NCI-H2081 (cell line): ENCODE results near the gene CDK2.
"Not testable (repeated sequence)": the region's sequence is repeated elsewhere in the genome, so short reads cannot be mapped to it uniquely, and the experiment has no call there.

Experiments
- DNase-seq, 2 experiments: peaks; one replicate each; lab custom pipeline; 2025; lab: John Stamatoyannopoulos, UW

The CDK2 gene

DNA sequence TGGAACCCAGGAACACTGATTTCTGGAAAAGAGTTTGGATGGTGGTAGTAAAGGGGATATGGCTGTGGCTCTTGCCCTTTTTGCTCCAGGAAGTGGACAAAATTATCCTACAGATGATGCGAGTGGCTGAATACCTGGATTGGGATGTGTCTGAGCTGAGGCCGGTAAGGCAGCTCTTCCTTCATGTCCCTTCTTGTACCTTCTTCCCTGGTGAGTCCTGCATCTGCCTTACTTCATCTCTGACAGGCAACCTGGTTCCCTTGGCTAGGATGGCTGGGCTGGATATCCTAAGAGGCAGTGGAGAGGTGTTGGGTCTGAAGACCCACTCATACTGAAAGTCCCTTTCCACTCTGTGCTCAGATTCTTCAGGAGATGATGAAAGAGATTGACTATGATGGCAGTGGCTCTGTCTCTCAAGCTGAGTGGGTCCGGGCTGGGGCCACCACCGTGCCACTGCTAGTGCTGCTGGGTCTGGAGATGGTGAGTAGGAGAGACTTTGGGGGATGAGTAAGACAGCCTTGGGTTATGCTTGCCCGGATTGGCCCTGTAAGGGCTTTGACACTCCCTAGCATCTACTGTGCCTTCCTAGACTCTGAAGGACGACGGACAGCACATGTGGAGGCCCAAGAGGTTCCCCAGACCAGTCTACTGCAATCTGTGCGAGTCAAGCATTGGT lies 27.7 kb upstream of the CDK2 start:
- DNase-seq, result no peak

DNA sequence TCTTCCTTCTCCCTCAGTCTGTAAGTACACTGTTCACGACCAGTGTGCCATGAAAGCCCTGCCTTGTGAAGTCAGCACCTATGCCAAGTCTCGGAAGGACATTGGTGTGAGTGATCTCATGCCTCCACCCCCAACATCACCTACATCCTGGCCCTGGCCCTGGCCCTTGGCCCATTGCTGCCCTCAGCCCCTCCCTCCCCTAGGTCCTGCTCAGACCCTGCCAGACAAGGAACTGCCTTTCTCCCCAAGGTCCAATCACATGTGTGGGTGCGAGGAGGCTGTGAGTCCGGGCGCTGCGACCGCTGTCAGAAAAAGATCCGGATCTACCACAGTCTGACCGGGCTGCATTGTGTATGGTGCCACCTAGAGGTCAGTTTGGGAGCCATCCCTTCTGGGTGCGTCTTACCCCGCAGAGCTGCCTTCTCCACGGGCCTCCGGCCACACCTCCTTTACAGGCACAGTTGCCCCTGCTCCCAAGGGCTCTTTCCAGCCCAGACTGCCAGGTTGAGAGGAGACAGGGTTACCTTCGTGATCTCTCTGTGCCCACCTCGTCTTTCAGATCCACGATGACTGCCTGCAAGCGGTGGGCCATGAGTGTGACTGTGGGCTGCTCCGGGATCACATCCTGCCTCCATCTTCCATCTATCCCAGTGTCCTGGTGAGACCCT lies 26.4 kb upstream of the CDK2 start:
- DNase-seq, result peak; percentile 83 to 85

DNA sequence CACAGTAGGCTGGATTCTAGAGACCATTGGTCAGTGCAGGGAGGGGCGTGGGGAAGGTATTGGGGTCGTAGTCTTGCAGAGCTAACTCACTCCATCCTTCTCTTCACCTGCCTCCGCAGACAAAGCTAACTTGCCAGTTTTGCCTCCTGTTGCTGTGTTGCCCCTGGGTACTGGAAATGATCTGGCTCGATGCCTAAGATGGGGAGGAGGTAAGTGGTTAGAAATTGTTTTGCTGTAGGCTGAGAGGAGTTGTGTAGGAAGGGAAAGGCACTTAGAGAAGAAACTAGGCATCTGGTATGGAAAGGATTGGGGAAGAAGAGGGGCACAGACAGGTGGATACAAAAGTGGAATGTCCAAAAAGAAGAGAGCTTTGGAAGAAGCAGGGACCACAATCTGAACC lies 24.6 kb upstream of the CDK2 start:
- DNase-seq, result no peak

DNA sequence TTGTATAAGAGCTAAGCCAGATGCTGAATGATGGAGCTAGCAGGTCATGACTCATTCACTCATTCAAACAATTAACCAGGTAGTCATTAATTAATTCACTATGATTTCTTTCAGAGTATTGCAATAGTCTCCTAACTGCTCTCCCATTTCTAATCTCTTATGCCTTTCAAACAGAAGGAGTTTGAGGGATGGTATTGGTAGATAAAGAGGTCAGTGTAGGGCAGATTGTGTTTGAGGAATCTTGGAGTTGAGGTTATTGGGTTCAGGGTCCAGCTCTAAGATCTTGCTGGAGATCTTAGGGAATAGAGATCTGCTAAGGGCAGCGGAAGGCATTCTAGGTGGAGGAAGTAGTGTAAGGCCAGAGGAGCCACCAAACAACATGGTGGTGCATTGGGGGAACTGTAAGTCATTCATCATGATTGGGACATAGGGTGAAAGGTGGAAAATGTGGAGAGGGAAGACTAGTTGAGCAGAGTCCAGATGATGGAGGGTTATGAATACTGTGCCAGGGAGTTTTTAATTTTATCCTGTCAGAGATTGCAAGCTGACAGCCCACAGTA lies 24.0 kb upstream of the CDK2 start:
- no peak for DNase-seq

DNA sequence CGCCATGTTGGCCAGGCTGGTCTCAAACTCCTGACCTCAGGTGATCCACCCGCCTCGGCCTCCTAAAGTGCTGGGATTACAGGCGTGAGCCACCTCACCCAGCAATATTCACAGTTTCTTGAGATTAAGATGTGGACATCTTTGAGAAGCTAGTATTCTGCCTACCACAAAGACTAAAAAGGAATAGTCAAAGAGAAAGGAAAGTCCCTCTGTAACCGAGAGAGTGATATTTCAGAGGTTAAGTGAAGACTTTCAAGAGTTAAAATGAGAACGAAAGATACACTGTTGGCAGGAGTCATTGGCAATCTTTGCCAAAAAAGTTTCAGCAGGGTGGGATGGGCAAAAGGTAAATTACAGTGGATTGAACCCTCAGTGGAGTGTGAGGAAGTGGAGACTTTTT lies 20.1 kb upstream of the CDK2 start:
- no peak for DNase-seq

DNA sequence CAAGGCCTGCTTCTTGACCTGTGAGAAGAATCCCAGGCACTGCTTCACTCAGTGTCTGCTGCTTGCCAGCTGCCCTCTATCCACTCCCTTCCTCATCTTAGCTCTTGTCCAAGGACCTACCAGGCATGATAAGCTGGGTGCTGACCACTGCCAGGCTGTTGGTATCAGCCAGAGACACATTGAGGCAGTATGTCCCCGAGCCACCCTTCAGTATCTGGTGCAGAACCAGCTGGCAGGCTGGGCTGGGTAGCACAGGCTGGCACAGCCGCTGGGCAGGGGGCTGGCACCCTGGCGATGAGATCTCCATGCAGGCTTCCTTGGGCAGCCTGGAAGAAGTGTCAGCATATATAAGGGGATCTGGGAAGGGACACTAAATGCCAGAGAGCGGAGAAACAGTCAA lies 11.3 kb upstream of the CDK2 start:
- no peak for DNase-seq

DNA sequence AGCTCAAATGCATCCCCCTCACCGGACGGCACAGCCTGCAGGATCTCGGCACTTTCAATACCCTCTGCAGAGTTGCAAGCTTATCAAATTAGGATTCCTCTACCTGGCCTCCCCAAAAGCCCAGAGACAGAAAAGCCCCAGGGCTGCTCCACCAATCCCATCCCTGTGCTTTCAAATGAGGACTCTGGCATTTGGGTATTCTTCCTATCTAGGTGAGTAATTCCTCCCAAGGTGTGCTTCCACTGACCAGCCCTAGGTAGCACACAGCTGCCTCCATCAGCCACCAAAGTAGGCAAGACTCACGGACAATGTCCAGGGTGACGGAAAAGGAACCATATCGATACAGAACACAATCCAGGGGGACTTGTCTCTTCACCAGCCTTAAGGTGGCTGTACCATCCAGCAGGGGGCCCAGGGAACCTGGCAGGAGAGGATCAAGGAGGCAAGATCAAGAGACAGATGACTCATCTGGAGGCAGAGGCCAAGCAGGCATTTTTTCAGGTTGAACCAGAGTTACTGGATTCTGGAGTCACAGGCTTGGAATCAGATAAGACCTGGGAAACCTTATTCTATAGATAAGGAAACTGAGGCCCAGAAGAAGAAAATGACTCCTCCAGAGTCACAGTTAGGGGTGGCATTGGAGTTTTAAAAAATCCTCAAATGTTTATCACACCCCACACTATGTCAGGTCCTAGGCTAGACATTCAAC lies 10.7 kb upstream of the CDK2 start:
- no peak for DNase-seq

DNA sequence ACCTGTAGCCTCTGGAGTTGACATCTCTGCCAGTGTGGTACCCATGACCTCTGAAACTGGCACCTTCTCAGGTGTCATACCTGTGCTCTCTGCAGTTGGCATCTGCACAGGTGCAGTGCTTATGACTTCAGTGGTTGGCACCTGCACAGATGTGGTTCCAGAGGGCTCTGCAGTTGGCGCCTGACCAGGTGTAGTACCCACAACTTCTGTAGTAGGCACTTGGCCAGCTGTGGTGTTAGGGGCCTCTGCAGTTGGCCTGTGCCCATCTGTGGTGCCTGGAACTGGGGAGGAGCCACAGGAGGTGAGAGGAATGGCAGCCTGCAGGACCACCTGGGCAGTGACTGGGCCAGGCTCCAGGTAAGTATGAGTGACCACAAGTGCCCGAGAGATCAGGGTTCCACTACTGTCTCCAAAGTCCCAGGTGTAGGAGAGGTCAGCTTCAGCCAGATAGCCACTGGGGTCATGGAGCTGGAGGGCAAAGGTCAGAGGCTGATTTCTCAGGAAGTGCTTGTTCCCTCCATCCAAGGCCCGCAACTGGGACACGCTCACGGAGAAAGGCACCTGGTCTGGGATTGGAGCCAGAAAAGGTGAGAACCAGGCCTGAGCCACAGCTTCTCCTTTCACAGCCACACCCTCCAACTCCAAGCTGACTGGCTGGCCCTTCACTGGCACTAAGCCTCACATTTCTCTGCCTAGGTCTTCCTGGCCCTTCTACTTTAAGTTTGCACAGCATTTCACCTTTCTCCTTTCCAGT lies 9.3 kb upstream of the CDK2 start:
- DNase-seq, result no peak

DNA sequence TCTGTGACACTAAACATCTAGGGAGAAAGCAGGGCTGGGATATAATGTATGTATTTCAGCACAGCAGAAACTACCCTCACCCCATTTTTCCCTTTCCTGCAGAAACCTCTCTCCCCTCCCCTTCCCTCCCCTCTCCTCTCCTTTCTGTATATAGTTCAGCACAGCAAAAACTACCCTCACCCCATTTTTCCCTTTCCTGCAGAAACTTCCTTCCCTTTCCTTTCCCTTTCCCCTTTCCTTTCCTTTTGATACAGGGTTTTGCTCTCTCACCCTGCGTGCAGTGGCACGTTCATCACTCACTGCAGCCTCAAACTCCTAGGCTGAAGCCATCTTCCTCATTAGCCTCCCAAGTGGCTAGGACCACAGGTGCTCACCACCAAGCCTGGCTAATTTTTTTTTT lies 2.9 kb upstream of the CDK2 start:
- DNase-seq, result no peak

DNA sequence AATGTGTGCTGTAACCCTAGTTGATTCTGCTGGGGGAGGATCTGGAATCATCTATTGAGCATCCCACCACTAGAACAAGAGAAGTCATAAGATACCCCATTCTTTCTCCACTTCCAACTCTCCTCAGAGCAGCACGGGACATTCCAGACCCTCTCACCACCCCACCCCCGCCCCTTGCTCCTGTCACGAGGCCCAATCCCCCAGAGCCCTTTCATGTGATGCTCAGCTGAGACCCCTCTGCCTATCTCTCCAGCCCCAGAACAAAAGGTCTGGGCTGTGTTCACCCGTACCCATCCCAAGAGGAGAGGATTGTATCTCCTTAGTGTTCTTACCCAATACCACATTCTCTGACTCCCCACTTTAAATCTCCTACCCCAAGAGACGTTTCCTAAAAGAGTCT lies 1.4 kb upstream of the CDK2 start:
- DNase-seq, result no peak

DNA sequence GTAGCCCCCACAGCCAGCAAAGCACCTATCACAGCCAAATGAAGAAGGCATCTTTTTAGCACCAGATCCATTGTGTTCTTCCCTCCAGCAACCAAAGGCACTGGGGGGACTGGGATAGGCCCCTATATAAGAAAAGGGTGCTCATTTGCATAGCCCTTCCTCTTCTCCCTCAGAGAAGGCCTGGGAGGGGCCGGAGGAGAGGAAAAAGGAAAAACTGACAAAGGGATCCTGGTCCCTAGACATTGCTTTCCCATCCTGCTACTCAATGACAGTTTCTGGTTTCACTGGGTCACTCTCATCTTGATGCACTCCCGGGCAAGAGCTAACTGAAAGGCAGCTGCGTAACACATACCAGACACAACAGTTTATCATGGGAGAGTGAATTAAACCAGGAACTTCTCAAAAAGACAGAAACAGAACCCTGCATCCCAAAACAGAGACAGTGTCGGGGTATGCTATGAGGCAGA lies 656 bp upstream of the CDK2 start, which contains the start of gene PMEL:
PMEL (minus strand) TSS at position 102 of the 467 bp plus-strand sequence; CDS start at position 71, 31 bp downstream.
- DNase-seq, result no peak

DNA sequence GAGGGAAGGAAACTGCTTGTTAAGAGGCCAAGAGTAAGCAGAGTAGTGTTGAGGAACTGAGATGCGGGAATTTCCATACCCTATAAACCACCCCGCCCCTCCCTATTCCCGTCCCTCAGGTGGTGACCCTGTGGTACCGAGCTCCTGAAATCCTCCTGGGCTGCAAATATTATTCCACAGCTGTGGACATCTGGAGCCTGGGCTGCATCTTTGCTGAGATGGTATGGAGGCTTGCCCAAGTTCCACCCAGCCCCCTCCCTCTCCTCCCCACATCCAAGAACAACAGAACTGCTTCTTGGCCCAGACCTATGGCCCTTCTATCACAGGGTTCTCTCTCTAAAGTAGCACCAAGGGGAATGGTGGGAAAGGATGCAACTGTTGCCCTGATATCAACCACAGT lies 2.7 kb downstream of the CDK2 start:
- DNase-seq, result no peak

DNA sequence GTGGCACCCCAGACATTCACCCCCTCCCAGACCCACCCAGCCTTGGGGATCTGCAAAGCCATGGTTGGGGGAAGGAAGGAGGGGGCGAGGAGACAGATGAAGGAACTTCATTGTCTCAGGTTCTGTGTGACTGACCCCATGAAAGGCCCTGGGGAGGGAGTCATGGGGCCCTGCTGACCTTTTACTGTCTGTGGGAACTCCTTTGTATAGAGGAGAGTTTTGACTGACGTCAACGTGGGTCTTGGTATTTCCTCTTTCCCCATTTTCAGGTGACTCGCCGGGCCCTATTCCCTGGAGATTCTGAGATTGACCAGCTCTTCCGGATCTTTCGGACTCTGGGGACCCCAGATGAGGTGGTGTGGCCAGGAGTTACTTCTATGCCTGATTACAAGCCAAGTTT lies 4.1 kb downstream of the CDK2 start:
- no peak for DNase-seq

DNA sequence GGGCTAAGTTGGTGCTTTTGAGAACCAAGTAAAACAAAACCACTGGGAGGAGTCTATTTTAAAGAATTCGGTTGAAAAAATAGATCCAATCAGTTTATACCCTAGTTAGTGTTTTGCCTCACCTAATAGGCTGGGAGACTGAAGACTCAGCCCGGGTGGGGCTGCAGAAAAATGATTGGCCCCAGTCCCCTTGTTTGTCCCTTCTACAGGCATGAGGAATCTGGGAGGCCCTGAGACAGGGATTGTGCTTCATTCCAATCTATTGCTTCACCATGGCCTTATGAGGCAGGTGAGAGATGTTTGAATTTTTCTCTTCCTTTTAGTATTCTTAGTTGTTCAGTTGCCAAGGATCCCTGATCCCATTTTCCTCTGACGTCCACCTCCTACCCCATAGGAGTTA lies 5.4 kb downstream of the CDK2 start:
- no peak for DNase-seq

DNA sequence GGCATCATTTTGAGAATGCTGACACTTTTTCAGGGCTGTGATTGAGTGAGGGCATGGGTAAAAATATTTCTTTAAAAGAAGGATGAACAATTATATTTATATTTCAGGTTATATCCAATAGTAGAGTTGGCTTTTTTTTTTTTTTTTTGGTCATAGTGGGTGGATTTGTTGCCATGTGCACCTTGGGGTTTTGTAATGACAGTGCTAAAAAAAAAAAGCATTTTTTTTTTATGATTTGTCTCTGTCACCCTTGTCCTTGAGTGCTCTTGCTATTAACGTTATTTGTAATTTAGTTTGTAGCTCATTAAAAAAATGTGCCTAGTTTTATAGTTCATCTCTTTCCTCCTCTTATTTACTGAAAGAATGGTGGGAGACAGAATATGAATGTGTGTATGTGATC lies 5.8 kb downstream of the CDK2 start:
- DNase-seq, result no peak

DNA sequence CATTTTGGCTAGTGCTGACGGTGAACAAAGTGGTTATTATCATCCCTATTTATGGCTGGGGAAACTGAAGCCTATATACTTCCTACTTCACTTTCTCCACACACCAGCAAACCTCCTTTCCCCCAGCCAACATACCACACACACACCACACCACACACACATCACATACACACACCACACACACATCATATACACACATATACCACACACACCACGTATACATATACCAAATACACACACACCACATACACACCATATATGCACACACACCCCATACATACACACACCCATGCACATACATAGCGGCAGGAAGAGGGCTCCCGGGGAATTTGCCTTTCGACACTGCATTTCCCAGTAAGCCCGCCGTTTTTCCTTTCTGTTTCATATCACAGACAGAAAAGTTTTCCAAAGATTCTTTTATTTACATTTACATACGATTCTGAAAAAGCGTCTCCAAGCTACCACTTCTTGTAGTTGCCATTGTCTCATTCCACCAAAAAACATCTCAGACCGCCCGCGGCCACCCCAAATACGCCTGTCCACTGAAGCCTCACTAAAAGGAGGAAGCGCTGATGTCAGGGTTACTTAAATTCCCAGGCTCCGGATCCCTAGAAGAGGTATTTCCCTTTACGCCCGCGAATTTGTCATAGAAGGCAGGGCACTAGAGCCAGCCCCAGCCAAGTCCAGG lies 6.4 kb downstream of the CDK2 start:
- DNase-seq, result no peak

DNA sequence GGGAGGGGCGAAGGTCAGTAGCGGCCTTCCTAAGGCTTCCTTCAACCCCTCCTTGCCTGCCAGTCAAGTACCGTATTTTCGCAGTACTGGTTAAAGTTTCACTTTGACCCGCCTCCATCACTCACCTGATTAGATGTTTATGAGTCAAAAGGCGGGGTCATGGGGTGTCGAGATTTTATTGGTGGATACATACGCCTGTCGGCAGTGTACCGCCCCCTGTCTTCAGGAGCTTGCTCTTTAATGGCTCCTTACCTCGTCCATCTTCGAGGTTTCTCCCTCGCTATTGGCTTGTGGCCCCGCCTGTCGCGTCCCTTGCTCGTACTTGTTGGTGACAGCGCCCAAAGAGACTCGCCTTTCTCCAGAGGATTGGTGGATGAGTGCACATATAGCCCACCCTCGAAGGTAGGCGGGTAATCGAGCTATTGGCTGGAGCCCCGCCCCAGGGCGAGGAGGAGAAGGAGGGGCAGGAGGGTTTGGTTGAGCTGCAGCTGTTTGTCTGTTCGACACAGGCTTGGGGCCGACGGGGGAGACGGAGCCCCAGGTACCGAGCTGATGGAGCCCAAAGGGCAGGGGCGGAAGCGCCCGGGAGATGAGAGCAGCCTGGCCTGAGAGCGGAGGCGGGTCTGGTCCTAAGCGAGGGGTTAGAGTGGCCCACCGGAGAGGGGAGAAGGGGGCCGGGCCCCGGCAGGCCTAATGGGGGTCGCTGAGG lies 7.1 kb downstream of the CDK2 start, which contains the start of gene RAB5B:
RAB5B (plus strand) TSS at position 480 of the 709 bp plus-strand sequence. CDS start 12,883 bp downstream, outside the sequence.
- DNase-seq, result peak; percentile 99 to 100

DNA sequence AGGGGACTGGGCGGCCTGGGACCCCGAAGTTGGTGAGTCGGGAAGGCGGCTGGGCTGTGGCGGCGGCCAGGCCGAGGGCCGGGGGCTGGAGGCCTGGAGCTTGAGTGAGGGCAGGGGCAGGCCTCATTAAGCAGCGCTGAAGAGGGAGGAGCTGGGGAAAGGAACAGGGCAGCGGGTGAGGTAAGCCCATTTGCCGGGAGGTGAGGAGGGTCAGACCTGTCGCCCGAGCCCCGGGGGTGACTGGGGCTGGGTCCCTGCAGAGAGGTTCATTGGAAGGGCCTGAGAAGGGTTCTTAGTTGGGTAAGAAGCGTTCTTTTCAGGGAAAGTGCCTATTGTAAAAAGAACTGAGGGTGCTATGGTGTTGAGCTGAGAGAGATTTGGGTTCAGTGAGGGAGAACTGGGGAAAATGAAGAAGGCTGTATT lies 7.7 kb downstream of the CDK2 start:
- DNase-seq, result peak; percentile 9 to 36

DNA sequence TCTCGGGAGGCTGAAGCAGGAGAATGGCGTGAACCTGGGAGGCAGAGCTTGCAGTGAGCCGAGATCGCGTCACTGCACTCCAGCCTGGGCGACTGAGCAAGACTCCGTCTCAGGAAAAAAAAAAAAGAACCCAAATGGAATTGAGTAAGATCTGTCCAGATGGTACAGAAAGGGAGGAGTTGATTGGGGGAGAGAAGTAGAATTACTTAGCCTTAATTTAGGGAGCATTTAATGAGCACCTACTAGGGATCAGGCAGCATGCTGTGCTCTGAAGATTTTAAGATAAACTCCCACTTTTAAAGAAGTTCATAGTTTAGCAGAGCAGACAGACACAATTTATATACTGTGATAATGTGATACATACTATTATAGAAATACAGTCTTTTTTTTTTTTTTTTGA lies 11.8 kb downstream of the CDK2 start:
- no peak for DNase-seq

DNA sequence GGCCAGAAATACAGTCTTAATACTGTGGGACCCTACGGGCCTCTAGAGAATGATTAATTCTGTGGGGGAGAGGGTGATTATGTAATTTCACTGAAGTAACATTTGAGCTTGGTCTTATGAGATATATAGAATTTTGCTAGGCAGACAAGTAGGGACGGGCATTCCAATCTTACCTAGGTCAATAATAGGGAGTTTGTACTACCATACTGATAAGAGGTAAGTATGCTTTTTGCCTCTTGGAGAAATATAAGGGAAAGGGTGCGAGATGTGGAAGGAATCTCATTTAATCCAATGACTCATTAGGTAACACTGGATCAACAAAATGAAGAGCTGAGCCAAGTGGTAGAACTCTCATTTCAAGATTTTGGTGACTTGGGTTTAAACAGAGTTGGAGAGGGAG lies 12.4 kb downstream of the CDK2 start:
- no peak for DNase-seq

DNA sequence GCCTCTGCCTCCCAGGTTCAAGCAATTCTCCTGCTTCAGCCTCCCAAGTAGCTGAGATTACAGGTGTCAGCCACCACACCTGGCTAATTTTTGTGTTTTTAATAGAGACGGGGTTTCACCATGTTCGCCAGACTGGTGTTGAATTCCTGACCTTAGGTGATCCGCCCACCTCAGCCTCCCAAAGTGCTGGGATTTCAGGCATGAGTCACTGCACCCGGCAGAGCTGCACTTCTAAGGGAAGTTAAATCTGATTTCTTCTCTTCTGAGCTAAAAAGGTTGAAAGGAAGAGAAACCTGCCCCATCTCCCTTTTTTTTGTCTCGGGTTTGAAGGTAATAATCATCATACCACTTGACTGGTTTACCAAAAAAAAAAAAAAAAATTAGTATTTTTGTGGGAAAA lies 15.3 kb downstream of the CDK2 start:
- DNase-seq, result not testable (repeated sequence)
